ENCODE results near the gene TM2D3.

Gene TM2D3, protein sequence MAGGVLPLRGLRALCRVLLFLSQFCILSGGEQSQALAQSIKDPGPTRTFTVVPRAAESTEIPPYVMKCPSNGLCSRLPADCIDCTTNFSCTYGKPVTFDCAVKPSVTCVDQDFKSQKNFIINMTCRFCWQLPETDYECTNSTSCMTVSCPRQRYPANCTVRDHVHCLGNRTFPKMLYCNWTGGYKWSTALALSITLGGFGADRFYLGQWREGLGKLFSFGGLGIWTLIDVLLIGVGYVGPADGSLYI

DNA sequence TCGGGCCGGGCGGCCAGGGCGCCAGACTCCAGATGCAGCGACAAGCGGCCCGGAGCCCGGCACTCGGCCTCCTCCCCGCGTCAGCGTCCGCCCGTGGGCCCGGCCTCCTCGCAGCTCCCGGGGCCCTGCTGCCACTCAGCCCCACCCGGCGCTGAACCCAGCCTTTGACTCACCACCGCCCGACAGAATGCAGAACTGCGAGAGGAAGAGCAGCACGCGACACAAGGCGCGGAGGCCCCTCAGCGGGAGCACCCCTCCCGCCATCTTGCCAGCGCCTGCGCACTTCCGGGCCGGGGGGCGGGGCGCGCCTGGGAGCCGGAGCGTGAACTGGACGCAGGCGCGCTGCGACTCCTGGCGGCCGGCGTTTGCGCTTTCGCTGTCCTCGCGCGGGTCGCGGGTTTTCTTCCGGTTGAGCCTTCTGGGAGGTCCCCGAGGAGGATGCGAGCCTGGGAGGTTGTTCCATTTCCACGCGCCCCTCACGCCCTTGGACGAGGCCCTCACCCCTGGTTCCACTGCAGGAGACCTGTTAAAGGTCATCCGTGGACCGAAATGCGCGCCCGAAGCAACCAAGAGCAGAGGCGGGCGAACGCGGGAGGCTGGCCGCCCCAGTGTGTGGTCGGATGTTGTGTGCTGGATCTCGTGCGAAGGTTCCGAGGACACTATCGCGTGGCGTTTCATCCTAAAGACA lies at the start of gene TM2D3:
TM2D3 (minus strand) TSS at position 284 of the 688 bp plus-strand sequence; CDS start at position 264, 20 bp downstream.
- peak; percentile 94 for DNase-seq

DNA sequence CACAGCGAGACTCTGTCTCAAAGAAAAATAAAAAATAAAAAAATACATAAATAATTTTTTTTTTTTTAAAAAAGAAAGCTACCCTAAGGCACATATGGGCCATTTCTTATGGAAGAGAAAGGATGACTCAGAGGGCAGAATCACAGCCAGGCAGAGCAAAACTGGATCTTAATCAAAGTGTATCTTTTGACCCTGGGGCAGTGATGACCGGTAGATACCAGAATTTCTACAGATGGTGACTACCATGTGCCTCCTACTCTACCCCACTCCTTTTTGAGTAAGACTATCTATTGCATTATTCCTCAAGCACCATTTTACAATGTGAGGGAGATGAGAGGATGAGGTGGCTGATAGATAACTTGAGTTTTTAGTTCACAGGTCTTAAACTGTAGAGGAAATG lies 46.1 kb upstream of the TM2D3 start:
- no peak for DNase-seq

DNA sequence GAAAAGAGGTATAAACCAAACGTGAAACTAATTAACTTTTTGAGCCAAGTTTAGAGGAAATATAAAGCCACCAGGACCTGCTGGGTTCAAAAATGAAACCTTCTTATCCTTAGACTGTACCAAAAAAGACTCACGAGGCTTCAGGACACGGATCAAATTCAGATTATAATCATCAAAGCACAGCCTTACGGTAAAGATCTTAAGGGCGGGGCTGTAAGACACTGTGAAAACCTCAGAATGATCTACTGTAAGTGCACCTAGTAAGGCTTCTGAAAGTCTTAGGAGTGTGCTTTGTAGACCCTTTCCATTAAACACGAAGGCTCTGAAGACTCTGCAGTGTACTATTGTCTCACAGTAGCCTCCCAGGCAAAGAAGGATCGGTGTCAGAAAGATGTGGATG lies 45.3 kb upstream of the TM2D3 start:
- DNase-seq, result peak; percentile 36

DNA sequence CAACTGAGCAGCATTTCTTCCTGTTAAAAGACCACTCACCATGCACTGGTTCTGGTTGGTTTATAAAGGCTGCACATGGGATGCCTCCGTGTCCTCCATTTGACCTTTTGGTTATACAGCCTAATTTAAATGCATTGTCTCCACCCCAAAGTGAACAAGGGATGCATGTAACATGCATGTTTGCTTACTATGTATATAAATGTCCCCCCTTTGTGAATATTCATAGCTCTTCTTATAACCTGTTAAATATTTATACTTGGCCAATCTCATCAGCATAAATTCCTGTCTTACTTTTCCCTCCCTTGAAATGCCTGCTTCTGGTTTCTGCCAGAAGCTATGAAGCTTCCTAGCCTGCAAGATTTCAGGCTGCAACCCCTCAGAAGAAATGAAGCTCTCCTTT lies 44.6 kb upstream of the TM2D3 start:
- DNase-seq, result no peak

DNA sequence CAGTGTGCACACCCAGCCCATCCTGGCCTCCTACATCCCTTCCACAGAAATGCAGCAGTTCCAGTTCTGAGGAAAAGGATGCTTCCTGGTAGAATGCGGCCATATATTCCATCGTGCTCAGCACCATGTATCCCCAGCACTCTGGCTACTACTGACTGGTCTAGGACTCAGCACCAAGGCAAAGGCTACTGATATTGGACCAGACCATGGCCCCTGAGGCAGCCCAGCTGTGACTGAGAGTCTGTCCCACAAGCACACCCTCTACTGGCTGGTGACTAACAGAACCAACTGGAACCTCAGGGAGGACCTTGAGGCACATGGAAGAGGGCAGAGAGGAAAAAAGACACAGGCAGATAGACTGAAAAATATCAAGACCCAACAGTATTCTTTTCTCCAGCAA lies 42.1 kb upstream of the TM2D3 start:
- DNase-seq, result no peak

DNA sequence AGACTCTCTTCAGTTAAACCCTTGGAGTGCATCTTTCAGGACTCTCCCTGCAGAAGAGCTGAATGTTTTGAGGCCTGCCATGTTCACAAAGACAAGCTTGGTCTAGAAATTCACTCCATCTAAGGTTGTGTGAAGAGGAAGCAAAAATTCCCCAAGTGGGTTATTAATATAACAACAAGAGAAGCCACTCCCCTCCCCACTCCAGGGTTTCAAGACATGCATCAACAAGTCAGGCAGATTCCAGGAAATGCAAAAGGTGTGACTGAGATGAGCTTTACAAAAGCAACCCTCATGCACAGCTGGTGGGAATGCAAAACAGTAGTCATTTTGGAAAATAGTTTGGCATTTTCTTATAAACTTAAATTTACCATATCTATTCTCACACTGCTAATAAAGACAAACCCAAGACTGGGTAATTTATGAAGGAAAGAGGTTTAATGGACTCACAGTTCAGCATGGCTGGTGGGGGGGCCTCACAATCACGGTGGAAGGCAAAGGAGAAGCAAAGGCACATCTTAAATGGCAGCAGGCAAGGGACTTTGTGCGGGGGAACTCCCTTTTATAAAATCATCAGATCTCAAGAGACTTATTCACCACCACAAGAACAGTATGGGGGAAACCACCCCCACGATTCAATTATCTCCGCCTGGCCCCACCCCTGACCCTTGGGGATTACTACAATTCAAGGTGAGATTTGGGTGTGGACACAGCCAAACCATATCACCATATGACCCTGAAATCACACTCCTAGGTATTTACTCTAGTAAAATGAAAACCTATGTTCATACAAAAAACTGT lies 40.8 kb upstream of the TM2D3 start:
- no peak for DNase-seq

DNA sequence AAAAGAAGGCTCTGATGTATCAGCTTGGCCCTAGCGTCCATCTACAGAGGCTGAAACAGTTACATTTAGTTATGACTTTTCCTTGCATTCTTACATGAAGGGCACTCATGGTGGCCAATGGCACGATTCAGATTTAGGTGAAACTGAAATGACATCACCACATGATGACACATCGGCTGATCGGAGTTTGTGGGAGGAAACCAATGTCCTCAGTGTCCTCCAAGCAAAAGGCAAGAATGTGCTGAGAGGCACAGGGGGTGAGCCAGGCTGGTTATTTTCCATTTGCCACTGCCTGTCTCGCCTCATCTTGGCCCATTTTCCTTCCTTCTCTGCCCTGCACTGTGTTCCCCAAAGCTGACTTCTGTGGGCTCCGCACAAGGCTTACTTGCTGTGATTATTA lies 37.7 kb upstream of the TM2D3 start:
- no peak for DNase-seq

DNA sequence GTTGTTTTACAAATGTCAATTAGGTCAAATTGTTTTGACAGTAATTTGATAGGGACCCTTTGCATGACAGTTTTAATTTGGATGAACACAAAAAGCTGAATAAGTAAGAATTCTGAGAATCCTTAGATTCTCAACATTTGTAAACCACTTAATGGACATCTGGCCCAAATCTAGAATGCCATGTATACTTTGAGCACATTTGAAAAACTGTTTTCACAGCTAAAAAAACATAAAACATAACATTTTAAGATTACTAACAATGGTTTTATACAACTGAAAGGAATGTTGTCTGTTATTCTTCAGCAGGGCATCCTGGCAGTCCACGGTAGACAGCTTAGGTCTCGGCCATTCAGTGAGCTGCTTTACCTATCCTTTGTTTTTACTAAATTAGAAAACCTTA lies 34.5 kb upstream of the TM2D3 start:
- DNase-seq, result no peak

DNA sequence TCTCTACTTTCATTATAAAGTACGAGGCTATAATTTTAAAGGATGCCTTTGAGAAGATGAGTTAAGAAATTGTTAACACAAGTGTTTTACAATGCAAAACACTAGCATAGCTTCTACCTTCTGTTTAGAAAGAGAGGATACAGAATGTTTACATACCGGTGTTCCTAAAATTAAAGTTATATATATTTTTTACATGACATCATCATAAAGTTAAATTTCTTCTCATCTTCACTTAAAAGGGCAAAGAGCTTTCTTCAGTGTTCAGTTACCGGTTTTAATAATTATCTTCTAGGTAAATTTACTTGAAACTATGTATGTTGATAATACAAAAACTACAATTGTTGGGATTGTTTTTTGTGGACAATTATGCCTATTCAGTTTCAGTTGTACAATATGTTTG lies 32.7 kb upstream of the TM2D3 start:
- DNase-seq, result no peak

DNA sequence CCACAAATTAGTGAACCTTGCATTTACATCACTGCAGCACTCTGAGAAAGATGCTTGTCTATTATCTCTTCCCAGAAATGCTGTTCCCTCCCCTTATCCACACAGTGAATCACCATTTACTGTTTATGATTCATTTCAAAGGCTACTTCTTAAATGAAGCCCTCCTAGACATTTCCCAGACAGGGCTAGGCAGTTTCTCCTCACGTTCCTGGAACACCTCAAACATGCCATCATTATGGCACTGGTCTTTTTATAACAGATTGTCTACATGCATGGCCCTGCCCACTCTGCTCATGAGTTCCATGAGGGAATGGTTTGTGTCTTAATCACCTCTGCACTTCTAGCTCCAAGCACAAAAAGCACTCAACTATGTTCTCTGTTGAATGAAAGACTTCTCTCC lies 32.2 kb upstream of the TM2D3 start:
- no peak for DNase-seq

DNA sequence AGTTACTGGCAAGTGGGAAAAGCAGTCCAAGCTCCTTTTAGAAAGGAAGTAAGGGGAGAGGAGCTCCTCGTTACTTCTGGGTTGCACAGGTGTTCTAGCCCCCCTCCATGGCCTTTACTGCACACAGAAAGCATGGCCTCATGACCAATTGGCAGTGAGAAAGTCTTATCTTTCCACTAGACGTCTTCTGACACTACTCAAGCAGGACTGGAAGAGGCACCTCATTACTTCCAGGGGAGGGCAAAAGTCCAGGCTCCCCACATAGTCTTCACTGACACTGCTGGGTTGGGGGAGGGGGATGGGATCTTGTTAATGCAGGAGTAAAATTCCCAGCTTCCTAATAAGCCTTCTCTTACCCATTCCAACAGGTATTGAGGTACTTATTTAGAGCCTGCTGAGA lies 27.6 kb upstream of the TM2D3 start:
- DNase-seq, result no peak

DNA sequence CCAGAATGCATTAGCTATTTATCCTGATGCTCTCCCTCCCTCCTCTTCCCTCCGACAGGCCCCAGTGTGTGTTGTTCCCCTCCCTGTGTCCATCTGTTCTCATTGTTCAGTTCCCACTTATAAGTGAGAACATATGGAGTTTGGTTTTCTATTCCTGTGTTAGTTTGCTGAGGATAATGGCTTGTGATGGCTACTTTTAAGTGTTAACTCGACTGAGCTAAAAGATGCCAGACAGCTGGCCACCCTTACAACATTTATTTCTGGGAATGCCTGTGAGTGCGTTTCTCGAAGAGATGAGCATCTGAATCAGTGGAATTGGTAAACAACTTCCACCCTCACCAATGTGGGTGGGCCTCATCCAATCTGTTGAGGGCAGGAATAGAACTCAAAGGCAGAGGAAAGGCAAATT lies 24.7 kb upstream of the TM2D3 start:
- no peak for DNase-seq

DNA sequence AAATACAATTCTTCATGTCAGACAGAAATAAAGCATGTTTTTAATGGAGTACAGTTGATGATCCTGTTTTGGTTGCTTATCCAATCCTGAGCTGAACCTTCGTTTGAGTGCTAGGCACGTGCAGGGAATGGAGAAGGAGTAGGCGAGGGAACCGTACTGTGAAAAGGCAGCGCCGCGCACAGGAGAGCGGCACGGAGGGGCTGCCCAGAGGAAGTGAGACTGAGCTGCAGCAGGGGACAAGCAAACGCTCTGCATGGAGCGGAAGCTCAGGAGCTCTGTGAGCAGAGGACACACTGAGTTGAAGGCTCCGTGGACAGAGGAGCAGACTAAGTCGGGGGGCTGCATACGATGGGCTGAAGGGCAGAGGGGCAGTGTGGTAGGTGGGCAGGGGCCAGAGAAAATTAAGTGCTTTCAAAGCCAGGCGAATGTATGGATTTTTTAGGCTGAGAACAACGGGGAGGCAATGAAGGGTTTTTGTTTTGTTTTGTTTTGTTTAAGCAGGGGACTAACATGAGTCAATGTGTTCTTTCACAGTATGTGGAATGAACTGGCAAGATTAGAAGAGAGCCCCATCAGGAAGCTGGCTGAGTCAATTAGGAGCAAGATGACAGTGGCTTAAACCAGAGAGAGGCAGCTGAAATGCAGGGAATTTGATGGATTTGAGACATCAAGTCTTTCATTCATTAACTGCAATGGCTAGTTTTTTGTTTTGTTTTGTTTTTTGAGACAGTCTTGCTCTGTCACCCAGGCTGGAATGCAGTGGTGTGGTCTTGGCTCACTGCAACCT lies 23.8 kb upstream of the TM2D3 start:
- no peak for DNase-seq

DNA sequence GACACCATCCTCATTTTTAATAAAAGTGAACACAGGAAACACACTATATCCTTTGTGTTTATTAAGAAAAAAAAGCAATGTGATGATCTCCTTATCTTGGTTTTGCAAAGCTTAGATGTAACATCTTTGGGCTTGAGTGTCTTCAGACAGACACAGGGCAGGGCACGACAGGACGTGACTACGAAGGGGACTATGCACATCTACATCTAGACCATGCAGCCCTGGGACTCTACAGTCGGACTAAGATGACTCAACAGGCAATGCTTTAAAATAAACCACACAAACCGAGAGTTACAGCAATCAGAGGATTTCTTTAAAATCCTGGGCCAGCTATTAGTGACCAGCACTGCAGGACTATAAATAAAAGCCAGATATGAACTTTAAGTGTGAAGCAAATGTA lies 22.8 kb upstream of the TM2D3 start:
- no peak for DNase-seq

DNA sequence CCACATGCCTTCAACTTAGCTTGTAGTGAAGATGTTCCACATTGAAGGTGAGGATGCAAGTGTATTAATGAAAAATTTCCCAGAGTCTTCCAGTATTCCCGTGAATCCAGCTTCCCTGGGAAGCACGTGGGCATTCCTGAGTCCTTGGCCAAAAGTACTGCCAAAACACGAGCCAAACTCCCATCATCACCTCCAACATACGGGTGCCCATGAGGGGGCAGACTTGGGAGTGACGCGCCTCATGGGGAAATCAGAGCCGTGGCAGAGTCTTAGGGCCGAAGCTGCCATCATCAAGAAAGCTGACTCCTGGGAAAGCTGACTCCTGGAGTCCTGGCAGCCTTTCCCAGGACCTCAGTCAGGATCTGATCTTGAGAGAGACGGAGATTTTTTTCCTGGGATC lies 20.1 kb upstream of the TM2D3 start:
- DNase-seq, result no peak

DNA sequence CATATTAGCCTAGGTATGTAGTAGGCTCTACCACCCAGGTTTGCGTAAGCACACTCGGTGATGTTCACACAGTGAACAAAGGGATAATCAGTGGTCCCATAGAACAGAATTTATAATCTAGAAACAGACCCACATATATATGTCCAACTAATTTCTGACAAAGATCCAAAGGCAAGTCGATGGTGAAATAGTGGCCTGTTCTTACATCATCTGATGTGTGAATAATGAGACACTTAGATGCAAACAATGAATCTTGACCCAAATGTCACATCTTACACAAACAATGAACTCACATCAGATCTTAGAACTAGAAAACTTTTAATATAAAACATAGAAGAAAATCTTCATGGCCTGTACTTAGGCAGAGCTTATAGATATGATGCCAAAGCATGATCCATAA lies 17.6 kb upstream of the TM2D3 start:
- DNase-seq, result no peak

DNA sequence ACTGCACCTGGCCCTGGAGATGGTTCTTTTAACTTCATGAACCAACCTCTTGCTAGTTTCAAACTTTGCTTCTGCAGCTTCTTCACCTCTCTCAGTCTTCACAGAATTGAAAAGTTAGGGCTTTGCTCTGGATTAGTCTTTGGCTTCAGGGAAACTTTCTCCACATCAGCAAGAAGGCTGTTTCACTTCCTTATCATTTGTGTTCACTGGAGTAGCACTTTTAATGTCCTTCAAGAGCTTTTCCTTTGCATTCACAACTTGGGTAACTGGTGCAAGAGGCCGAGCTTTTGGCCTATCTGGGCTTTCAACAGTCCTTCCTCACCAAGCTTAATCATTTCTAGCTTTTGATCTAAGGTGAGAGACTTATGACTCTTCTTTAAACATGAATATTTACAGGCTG lies 15.7 kb upstream of the TM2D3 start:
- no peak for DNase-seq

DNA sequence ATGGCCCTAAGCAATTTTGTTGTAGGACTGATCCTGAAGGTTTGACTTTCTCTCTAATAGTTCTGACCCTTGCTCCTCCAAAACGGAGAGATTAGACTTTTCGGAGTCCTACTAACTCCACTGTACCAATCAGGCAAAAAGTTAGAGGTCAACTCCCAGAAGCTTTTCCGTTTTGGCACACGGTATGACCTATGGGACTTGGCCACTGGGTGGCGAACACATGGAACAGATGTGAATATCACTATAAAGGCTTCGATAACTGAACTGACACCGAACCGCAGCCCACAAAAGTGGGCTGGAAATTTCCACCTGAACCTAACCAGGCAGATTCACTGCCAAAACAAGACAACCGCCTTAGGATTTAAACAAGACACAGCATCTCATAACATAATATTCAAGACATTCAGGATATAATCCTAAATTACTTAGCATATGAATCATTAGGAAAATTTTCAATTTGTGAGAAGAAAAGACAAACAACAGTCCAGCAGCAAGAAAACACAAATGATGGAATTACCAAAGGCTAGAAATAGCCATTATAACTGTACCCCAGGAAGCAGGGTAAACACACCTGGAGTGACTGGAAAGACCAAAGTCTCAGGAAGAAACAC lies 12.2 kb upstream of the TM2D3 start:
- DNase-seq, result no peak

DNA sequence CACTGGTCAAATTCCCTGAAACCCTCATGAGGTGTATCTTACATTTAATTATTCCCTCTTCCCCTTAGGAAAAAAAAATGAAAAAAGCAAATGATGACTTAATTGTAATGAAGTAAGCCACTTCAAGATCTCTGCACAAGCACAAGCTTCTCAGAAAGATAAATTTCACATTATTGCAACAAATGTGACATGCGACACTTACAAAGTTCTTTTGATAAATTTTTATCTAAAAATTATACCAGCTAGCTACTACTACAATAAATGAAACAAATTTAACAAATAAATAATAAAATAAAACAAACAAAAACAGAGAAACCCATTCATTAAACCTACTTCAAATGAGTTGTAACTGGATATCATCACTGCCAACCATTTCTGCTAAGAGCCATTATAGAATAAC lies 10.0 kb upstream of the TM2D3 start:
- no peak for DNase-seq

DNA sequence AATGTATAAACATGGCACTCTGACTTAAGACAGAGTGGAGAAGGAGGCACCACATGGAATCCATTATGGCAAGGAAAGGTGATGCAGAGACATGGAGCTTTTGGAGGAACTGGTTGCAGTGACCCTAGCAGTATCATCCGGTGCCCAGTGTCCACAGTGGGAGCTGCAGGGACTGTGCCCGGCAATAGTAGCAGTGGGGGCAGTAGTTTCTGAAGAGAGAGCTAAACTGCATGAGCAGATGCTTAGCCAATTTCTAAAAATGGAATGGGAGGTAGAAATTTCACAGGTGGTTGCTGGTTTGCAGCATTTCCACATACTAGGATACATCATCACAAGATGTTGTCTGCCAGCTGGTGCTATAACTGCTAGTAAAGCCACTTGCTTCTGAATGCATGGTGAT lies 7.8 kb upstream of the TM2D3 start:
- DNase-seq, result no peak

DNA sequence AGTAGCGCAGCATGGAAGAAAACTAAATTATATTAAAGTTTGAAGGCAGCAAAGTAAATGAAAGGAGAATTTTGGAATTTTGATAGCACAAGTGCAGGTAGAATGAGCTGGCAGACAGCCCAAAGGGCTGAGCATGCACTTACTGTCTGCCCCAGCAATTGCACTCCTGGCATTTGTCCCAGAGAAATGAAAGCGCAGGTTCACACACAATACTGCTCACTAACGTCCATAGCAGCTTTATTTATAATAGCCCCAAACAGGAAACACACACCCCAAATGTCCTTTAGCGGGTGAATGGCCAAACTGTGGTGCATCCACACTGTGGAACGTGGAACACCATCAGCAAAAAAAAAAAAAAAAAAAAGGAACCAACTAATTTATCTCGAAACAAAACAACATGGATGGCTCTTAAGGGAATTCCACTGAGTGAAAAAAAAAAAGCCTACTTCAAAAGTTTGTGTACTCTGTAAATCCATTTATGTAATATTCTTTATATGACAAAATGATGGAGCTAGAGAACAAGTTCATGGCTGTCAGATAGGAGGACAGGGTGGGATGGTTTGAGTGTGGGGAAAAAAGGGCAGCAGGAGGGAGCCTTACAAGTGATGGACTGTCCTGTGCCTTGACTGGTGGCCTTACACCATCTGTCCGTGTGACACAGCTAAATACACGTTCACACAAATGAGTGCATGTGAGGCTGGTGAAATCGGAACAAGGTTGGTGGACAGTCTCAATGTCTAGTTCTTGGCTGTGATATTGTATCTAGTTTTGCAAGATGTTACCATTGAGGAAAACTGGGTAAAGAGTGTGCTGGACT lies 6.0 kb upstream of the TM2D3 start:
- no peak for DNase-seq

DNA sequence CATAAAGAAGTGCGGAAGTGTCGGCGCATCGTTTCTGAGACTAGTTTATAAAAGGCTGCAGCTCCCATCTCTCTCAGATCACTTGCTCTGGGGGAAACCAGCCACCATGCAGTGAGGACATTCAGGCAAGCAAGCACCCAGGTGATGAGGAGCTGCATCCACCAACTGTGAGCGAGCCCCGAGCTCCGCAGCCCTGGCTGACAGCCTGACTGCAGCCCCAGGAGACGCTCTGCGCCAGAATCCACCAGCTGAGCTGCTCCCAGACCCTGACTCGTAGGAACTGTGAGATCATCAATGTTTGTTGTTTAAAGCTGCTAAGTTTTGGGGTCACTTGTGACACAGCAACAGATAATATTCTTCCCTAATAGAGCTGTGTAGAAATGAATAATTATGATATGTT lies 5.0 kb upstream of the TM2D3 start:
- no peak for DNase-seq
